Prostate gland (tissue), 2 donors: ENCODE data around the gene POU6F2. TPM values are rescaled to one million over a fixed set of nuclear protein-coding genes. Genes with fewer than 3 reads are reported as not detected.

Experiments
- DNase-seq: peaks from one replicate; pipeline ENCODE4 v3.0.0-alpha.2; 2019; ENCODE audit warnings: low spot score
- H3K27ac ChIP-seq, 2 donors: fragments of 200-600 bp; sonication (generic); 2 replicates each; pipeline ENCODE4 v1.5.1; 2017 to 2019
- H3K27me3 ChIP-seq: fragments of 200-600 bp; sonication (generic); replicated peaks from 2 replicates; pipeline ENCODE4 v1.5.1; 2019; ENCODE audit not compliant: insufficient read depth
- H3K36me3 ChIP-seq, 2 donors: fragments of 200-600 bp; sonication (generic); 1 replicate in 1 of 2; 2 replicates in 1 of 2; pipeline versions ENCODE4 v1.5.1 to v1.8.1; 2017 to 2019
- H3K4me1 ChIP-seq: fragments of 200-600 bp; sonication (generic); replicated peaks from 2 replicates; pipeline ENCODE4 v1.5.1; 2019
- H3K4me3 ChIP-seq, 2 donors: fragments of 200-600 bp; sonication (generic); 2 replicates each; pipeline ENCODE4 v1.5.1; 2017 to 2019
- H3K9me3 ChIP-seq: fragments of 200-600 bp; sonication (generic); 2 replicates; pipeline ENCODE4 v1.5.1; 2017
- POLR2A ChIP-seq: fragments of 450-650 bp; IDR thresholded peaks from one replicate; pipeline ENCODE4 v1.6.1; 2016; ENCODE audit warnings: antibody characterized with exemption, mild to moderate bottlenecking
- POLR2AphosphoS5 ChIP-seq: sonication (generic); formaldehyde crosslinking; IDR thresholded peaks from one replicate; pipeline ENCODE4 v1.6.1; 2017; ENCODE audit warnings: antibody characterized with exemption
- WGBS: methylation state at CpG from one replicate; pipeline ENCODE4 v1.1.5; 2018; 5-methylcytosine and 5-hydroxymethylcytosine counted together
- intact Hi-C: fragments of 100-400 bp; cut with DNase I; formaldehyde crosslinking; loops from one replicate; pipeline ENCODE4 v1.14.2; 2022
- total RNA-seq, 2 donors: library from RNA; depleted of rRNA; stranded (reverse); fragments of >200 nt; gene quantifications; one replicate each; pipeline ENCODE4 v1.1.0, GENCODE V29; 2016
- TF ChIP-seq, protein P1 (sequence below), 4 experiments: fragments of 200-600 bp in 2 of 4; fragments of 450-650 bp in 2 of 4; sonication (generic) in 2 of 4; IDR thresholded peaks; 1 replicate in 3 of 4; 2 replicates in 1 of 4; pipeline ENCODE4 v1.5.1; 2016 to 2019; ENCODE audit warnings: antibody characterized with exemption in 4 of 4, mild to moderate bottlenecking in 2 of 4, moderate library complexity in 2 of 4

POU6F2 gene
- total RNA-seq, 2 donors from 2014 or later = 2.4 TPM; not detected in 1

DNA sequence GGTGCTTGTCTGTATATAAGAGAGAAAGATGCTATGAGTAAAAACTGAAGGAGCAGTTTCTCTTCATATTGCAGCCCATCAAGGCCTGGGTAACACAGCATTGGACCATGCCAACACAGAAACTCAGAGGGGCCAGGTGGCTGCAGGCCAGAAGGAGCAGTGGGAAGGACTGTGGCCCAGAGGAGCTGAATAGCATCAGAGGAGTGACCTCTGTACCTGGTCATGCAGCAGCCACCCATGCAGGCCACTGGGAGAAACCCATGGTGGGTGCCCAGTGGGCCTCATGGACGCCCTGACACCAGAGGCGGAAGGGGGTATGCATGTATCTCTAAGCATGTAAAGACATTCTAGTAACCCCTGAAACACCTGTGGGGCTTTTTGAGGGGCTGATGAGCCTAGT is 512.6 kb downstream of the POU6F2 start:
- no peak for DNase-seq
- intact Hi-C loops = no loop called here

DNA sequence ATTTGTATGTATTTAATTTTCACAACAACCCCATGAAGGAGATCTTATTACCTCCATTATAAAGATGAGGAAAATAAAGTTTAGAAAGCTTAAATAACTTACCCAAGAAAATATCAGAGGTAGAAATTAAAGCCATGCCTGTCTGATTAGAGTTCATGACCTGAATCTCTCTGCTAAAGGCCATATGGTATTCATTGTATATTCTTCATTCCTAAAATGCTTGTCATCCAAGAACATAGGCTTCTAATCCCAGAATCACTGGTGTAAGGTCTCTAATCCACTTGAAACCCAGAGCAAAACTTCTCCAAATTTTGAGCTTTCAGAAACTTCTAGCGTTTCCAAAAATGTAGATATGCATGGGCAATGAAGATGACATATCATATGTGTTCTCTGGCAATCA is 516.2 kb downstream of the POU6F2 start:
- H3K4me3 ChIP-seq = no peak overlapping the region
- TF ChIP-seq, protein P1, sequence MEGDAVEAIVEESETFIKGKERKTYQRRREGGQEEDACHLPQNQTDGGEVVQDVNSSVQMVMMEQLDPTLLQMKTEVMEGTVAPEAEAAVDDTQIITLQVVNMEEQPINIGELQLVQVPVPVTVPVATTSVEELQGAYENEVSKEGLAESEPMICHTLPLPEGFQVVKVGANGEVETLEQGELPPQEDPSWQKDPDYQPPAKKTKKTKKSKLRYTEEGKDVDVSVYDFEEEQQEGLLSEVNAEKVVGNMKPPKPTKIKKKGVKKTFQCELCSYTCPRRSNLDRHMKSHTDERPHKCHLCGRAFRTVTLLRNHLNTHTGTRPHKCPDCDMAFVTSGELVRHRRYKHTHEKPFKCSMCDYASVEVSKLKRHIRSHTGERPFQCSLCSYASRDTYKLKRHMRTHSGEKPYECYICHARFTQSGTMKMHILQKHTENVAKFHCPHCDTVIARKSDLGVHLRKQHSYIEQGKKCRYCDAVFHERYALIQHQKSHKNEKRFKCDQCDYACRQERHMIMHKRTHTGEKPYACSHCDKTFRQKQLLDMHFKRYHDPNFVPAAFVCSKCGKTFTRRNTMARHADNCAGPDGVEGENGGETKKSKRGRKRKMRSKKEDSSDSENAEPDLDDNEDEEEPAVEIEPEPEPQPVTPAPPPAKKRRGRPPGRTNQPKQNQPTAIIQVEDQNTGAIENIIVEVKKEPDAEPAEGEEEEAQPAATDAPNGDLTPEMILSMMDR (IDR thresholded peaks at IDR 0.05) = no peak
- TF ChIP-seq POLR2A (no peak), POLR2AphosphoS5 (no peak)
- DNase-seq = no peak
- H3K27me3 ChIP-seq = no peaks in the 10 kb centered on the region
- H3K9me3 ChIP-seq = no peaks in the 10 kb centered on the region
- H3K27ac ChIP-seq = no peak overlapping the region
- H3K36me3 ChIP-seq = no peaks in the 10 kb centered on the region
- intact Hi-C loops = no loop called here
- H3K4me1 ChIP-seq = no peaks in the 10 kb centered on the region
- 84% methylated on average over 1 of the region's 1 CpG for WGBS

More for the DNA sequence above, 512.6 kb downstream of the POU6F2 start:
- Histone ChIP-seq H3K9me3 (no peaks in the 10 kb centered on the region), H3K4me1 (no peaks in the 10 kb centered on the region), H3K27ac (no peak overlapping the region), H3K27me3 (no peaks in the 10 kb centered on the region), H3K4me3 (no peak overlapping the region), H3K36me3 (no peaks in the 10 kb centered on the region)
- TF ChIP-seq POLR2AphosphoS5 (no peak), POLR2A (no peak)
- TF ChIP-seq, protein P1 (IDR thresholded peaks at IDR 0.05) = no peak
- WGBS = 85% methylated on average over 2 of the region's 2 CpGs

DNA sequence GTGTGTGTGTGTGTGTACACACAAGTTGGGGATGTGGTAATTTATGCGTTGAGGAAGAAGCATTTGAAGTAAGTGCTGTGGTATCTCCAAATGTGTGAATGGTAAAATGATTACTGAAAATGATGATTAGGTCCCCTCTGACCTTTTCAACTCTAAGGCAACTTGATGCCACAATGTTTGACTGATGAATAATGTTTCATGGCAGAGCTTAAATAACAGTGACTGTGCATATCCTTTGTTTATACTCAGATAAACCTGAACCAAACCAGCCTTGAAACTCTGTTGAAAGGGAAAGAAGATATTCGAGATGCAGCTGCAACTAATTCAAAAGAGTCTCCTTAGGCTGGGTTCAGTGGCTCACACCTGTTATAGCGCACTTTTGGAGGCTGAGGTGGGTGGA is 523.6 kb downstream of the POU6F2 start:
- Histone ChIP-seq H3K27ac (no peak overlapping the region), H3K4me3 (no peak overlapping the region), H3K4me1 (no peaks in the 10 kb centered on the region), H3K9me3 (no peaks in the 10 kb centered on the region), H3K27me3 (no peaks in the 10 kb centered on the region), H3K36me3 (no peaks in the 10 kb centered on the region)
- intact Hi-C loops = no loop called here
- no peak for DNase-seq
- TF ChIP-seq POLR2A (no peak), POLR2AphosphoS5 (no peak)
- TF ChIP-seq, protein P1 (IDR thresholded peaks at IDR 0.05) = no peak
- 70% methylated on average over 3 of the region's 3 CpGs for WGBS

DNA sequence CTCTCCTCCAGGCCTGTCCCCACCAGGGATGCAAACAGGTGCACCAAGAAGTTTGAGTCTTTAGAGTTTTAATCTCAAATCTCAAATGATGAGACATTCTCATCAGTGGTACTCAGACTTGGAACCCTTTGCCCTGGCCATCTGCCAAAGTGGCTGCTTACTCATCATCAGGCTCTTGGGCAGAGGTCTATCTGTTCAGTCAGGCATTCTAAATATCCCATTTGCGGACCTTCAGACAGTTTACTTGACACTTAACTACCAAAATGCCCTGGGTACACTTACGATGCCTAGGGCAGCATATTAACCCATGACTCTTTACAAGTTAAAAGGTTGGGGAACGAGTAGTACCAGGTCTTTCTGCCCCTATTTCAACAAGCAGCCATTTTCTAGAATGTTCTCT is 527.3 kb downstream of the POU6F2 start:
- WGBS = 45% methylated on average over 3 of the region's 3 CpGs

More for the DNA sequence above, 527.3 kb downstream of the POU6F2 start:
- no peaks in the 10 kb centered on the region for H3K9me3 ChIP-seq
- no peak overlapping the region for H3K4me3 ChIP-seq
- TF ChIP-seq, protein P1 (IDR thresholded peaks at IDR 0.05) = no peak
- TF ChIP-seq POLR2A (no peak), POLR2AphosphoS5 (no peak)
- H3K36me3 ChIP-seq = no peaks in the 10 kb centered on the region
- no peak overlapping the region for H3K27ac ChIP-seq
- no peak for DNase-seq
- no peaks in the 10 kb centered on the region for H3K4me1 ChIP-seq
- no peaks in the 10 kb centered on the region for H3K27me3 ChIP-seq
- intact Hi-C loops = no loop called here
